ENCODE data around the gene PTGER2.

GRCh38 chr14:52269100-52269499, 45.0 kb upstream of the PTGER2 start:
- TF ChIP-seq CTCF (IDR thresholded peaks at IDR 0.05) (no peak), POLR2A (IDR thresholded peaks at IDR 0.05) (no peak)
